Neuronal stem cell (in vitro differentiated cells): ENCODE measurements around the gene FCN3. TPM values are rescaled to one million over a fixed set of nuclear protein-coding genes. Genes with fewer than 3 reads are reported as not detected.

ENCODE experiments used
- DNase-seq: peaks from one replicate; pipeline ENCODE4 v3.0.0-alpha.2; 2013; ENCODE audit warnings: low spot score
- H2AFZ ChIP-seq: one replicate; pipeline ENCODE4 v1.6.1; 2013; ENCODE audit warnings: mild to moderate bottlenecking, low read length, inconsistent platforms
- H2AK5ac ChIP-seq: 2 replicates; pipeline ENCODE4 v1.6.1; 2013; ENCODE audit warnings: low read depth, mild to moderate bottlenecking, inconsistent platforms, low read length, moderate library complexity, mixed read lengths
- H2BK120ac ChIP-seq: 2 replicates; pipeline ENCODE4 v1.6.1; 2013; ENCODE audit warnings: low read depth, mild to moderate bottlenecking, inconsistent platforms, low read length, moderate library complexity, mixed read lengths
- H2BK12ac ChIP-seq: one replicate; pipeline ENCODE4 v1.6.1; 2013; ENCODE audit warnings: low read length, inconsistent platforms
- H2BK15ac ChIP-seq: 2 replicates; pipeline ENCODE4 v1.6.1; 2013; ENCODE audit warnings: mild to moderate bottlenecking, low read length, inconsistent platforms, mixed read lengths
- H2BK5ac ChIP-seq: one replicate; pipeline ENCODE4 v1.6.1; 2013; ENCODE audit warnings: inconsistent platforms, mild to moderate bottlenecking, low read length, moderate library complexity
- H3K14ac ChIP-seq: one replicate; pipeline ENCODE4 v1.6.1; 2013; ENCODE audit warnings: low read length, inconsistent platforms
- H3K18ac ChIP-seq: 2 replicates; pipeline ENCODE4 v1.6.1; 2013; ENCODE audit warnings: low read length, inconsistent platforms
- H3K23ac ChIP-seq: 2 replicates; pipeline ENCODE4 v1.6.1; 2013; ENCODE audit warnings: low read depth, mild to moderate bottlenecking, mixed read lengths, low read length, inconsistent platforms; ENCODE audit not compliant: poor library complexity
- H3K27ac ChIP-seq: replicated peaks from 3 replicates; pipeline ENCODE4 v1.5.1; 2013; ENCODE audit warnings: low read length, inconsistent platforms
- H3K27me3 ChIP-seq, 3 experiments: 2 replicates each; pipeline ENCODE4 v1.6.1; 2013; ENCODE audit warnings: low read length in 3 of 3, mild to moderate bottlenecking in 2 of 3, inconsistent platforms in 1 of 3, low read depth in 1 of 3, mixed read lengths in 1 of 3, moderate library complexity in 1 of 3; ENCODE audit not compliant: control insufficient read depth in 3 of 3, insufficient read depth in 3 of 3
- H3K36me3 ChIP-seq, 2 donors: replicated peaks in 1 of 2; 2 replicates each; pipeline ENCODE4 v1.6.1; 2013; ENCODE audit warnings: low read length in 2 of 2; ENCODE audit not compliant: control insufficient read depth in 2 of 2, insufficient read depth in 2 of 2
- H3K4ac ChIP-seq: 2 replicates; pipeline ENCODE4 v1.6.1; 2013; ENCODE audit warnings: inconsistent platforms, mild to moderate bottlenecking, low read length, moderate library complexity
- H3K4me1 ChIP-seq, 2 donors: 1 replicate in 1 of 2; 2 replicates in 1 of 2; pipeline ENCODE4 v1.6.1; 2013; ENCODE audit warnings: low read length in 2 of 2, low read depth in 1 of 2; ENCODE audit not compliant: control insufficient read depth in 2 of 2, insufficient read depth in 1 of 2
- H3K4me2 ChIP-seq: one replicate; pipeline ENCODE4 v1.6.1; 2013; ENCODE audit warnings: mild to moderate bottlenecking, low read length, inconsistent platforms; ENCODE audit not compliant: insufficient read depth, poor library complexity, severe bottlenecking
- H3K4me3 ChIP-seq, 2 donors: 2 replicates each; pipeline ENCODE4 v1.5.1; 2013; ENCODE audit warnings: low read length in 2 of 2, mild to moderate bottlenecking in 2 of 2, inconsistent platforms in 1 of 2, moderate library complexity in 1 of 2
- H3K79me1 ChIP-seq: one replicate; pipeline ENCODE4 v1.6.1; 2013; ENCODE audit warnings: low read depth, mild to moderate bottlenecking, inconsistent platforms, low read length, moderate library complexity
- H3K9ac ChIP-seq: one replicate; pipeline ENCODE4 v1.6.1; 2013; ENCODE audit warnings: mild to moderate bottlenecking, low read depth, low read length, inconsistent platforms; ENCODE audit not compliant: poor library complexity
- H3K9me3 ChIP-seq, 2 donors: replicated peaks in 1 of 2; 2 replicates each; pipeline versions ENCODE3 to v1.6.1; 2013; ENCODE audit warnings: low read length in 2 of 2, mild to moderate bottlenecking in 2 of 2, inconsistent platforms in 1 of 2, low read depth in 1 of 2, mixed read lengths in 1 of 2, moderate library complexity in 1 of 2; ENCODE audit not compliant: control insufficient read depth in 2 of 2, insufficient read depth in 1 of 2
- H4K8ac ChIP-seq: one replicate; pipeline ENCODE4 v1.6.1; 2013; ENCODE audit warnings: low read depth, mild to moderate bottlenecking, inconsistent platforms, low read length, moderate library complexity
- H4K91ac ChIP-seq: one replicate; pipeline ENCODE4 v1.6.1; 2013; ENCODE audit warnings: low read length, low read depth, mild to moderate bottlenecking, inconsistent platforms; ENCODE audit not compliant: poor library complexity
- WGBS, 2 donors: extraction: QIAGEN DNeasy Blood & Tissue Kit; methylation state at CpG; one replicate each; pipeline ENCODE4 v1.1.7; 2013; ENCODE audit warnings: missing lambda C conversion rate in 2 of 2, mixed read lengths in 1 of 2; ENCODE audit not compliant: insufficient read length in 2 of 2, insufficient replicate concordance in 1 of 2; ENCODE audit errors: extremely low coverage in 2 of 2; 5-methylcytosine and 5-hydroxymethylcytosine counted together
- polyA plus RNA-seq, 2 experiments: library from polyadenylated mRNA; stranded (reverse); fragments of 200-250 nt; gene quantifications; one replicate each; pipeline ENCODE4 v1.2.3, GENCODE V29; 2013

FCN3 gene
- not detected for polyA plus RNA-seq (2013, experiment 1 of 2)
- not detected for polyA plus RNA-seq (2013, experiment 2 of 2)

DNA sequence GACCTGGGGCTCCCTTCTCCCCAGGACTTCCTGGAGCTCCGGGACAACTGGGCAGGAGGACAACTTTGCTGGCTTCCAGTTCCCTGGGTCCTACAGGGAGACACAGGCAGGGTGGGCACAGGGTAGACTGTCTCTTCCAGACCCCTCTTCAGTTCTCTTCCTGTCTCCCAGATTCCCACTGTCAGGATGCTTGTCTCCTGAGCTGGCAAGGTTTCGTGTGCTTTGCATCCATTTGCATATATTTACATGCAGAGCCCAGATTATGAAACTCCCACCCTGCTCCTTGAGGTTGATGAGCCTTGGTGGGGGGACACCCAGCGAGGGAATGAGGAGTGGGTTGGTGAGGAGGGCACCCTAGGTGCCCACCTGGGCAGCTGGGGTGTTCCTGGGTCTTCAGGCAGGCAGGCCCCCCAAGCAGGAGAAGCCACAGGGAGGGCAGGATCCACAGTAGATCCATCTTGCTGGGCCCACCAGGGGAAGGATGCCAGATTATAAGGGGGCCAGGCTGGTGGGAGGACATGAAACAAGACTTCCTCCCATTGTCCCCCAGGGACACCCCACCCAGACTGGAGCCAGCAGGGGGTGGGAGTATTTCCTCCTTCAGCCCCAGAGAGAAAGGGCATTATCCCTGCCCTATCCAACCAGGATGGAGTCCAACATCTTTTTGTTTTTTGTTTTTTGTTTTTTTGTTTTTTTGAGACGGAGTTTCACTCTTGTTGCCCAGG lies at the start of gene FCN3:
FCN3 (minus strand) TSS at position 463 of the 725 bp plus-strand sequence; CDS start at position 457, 6 bp downstream.
- no peak for DNase-seq
- no peak within 1 kb of the TSS for H2BK5ac ChIP-seq
- H2BK12ac ChIP-seq, result peak within 1 kb of the TSS; percentile 34
- no peak within 1 kb of the TSS for H3K4me3 ChIP-seq
- H4K8ac ChIP-seq, result no peak within 1 kb of the TSS
- H3K27me3 ChIP-seq, result peaks cover 0 to 14% (median 0%) of the 10 kb centered on the region in 3 experiments
- H2AFZ ChIP-seq, result no peak within 1 kb of the TSS
- no peaks in the 10 kb centered on the region for H3K79me1 ChIP-seq
- H3K4ac ChIP-seq, result no peak within 1 kb of the TSS
- no peak within 1 kb of the TSS for H3K4me2 ChIP-seq
- no peak within 1 kb of the TSS for H4K91ac ChIP-seq
- no peak within 1 kb of the TSS for H3K18ac ChIP-seq
- H3K27ac ChIP-seq, result no peak within 1 kb of the TSS
- no peak within 1 kb of the TSS for H3K23ac ChIP-seq
- H2BK120ac ChIP-seq, result peak within 1 kb of the TSS; percentile 88
- H3K9me3 ChIP-seq, result no peaks in the 10 kb centered on the region
- WGBS, 2 donors, result no CpG with 5 or more reads among the region's 4 CpGs
- H3K14ac ChIP-seq, result no peak within 1 kb of the TSS
- peak within 1 kb of the TSS; percentile 67 for H3K9ac ChIP-seq
- peaks cover 0 to 2% of the 10 kb centered on the region in 2 donors for H3K4me1 ChIP-seq
- H3K36me3 ChIP-seq, result no peaks in the 10 kb centered on the region
- peak within 1 kb of the TSS; percentile 34 for H2AK5ac ChIP-seq
- no peak within 1 kb of the TSS for H2BK15ac ChIP-seq

DNA sequence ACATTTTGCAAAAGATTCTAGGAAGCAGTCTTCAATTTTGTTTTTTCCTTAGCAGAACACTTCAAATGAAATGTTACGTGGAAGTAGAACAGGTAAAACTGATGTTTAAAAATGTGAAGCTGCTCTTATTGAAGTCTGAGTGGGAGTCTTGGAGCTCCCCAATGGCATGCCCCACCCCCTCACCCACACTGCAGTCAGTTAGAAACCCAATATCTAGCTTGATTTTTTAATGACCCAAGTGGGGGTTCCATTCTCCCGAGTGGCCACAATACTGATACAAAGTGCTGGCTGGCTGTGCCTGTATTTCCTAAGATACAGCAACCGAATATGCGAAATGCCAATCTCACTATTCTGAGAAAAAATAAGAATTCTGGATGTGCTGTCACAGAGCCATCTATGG lies 49.1 kb upstream of the FCN3 start:
- no peak overlapping the region for H3K9ac ChIP-seq
- no CpG with 5 or more reads among the region's 4 CpGs for WGBS, 2 donors

DNA sequence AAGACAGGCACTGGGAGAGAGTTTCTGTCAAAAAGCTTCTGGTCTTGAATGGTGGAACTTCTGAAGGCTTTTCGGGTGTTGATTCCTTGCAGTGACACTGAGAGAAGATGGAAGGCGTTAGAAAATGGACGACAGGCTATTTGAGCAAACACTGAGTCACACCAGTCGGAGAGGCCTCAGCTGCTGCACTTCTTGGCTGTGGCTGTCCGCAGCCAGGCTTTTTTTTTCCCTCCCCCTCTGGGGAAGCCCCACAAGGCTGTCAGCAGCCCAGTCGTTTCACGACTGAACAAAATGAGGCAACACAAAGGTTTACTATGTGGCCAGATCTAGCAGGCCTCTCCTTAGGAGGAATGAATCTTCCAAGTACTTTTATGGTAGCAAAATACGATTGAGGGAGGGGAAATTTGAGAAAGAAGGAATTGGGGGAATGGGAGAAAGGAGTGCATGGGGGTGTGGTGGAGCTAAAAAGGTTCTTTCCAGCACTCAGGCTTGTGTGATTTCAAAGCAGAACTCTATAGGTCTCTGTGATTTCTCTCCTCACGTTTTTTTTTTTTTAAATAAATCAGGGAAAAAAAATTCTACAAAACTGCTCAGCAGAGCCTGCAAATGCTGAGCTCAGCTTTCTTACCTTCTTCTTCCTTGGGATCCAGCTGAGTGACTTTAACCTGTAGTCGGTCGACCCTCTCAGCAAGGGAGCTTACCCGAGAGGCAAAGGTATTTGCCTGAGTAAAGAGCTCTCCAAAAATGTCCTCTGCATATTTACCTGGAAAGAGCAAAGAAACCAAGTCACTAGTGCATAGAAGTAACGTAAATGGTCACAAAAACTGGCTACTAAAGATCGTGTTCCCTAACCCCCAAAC lies 43.9 kb upstream of the FCN3 start:
- Histone ChIP-seq H4K8ac (no peak overlapping the region), H3K27me3 (no peaks in the 10 kb centered on the region), H3K23ac (no peak overlapping the region), H3K79me1 (no peaks in the 10 kb centered on the region), H3K4me1 (peaks cover 8% of the 10 kb centered on the region in 2 donors), H3K27ac (peak overlapping the region; percentile 70), H2BK15ac (no peak overlapping the region), H3K4ac (no peak overlapping the region), H2BK5ac (no peak overlapping the region), H4K91ac (no peak overlapping the region), H3K4me3 (no peak overlapping the region), H2AK5ac (no peak overlapping the region), H2BK120ac (no peak overlapping the region), H3K4me2 (no peak overlapping the region), H2BK12ac (no peak overlapping the region), H3K18ac (no peak overlapping the region), H2AFZ (no peak overlapping the region), H3K14ac (no peak overlapping the region), H3K9me3 (no peaks in the 10 kb centered on the region), H3K36me3 (peaks cover 22 to 65% of the 10 kb centered on the region in 2 donors), H3K9ac (no peak overlapping the region)
- no peak for DNase-seq
- WGBS, 2 donors, result 100% methylated on average over 1 of the region's 14 CpGs; no CpG with 5 or more reads in 1 of the 2 donors

More for the DNA sequence above, 49.1 kb upstream of the FCN3 start:
- no peak overlapping the region for H2BK12ac ChIP-seq
- no peaks in the 10 kb centered on the region for H3K27me3 ChIP-seq
- no peak overlapping the region for H3K4me3 ChIP-seq
- H3K4me2 ChIP-seq, result no peak overlapping the region
- H2BK5ac ChIP-seq, result no peak overlapping the region
- H3K4me1 ChIP-seq, result peaks cover 6 to 7% of the 10 kb centered on the region in 2 donors
- no peaks in the 10 kb centered on the region for H3K79me1 ChIP-seq
- no peak overlapping the region for H2AK5ac ChIP-seq
- H4K91ac ChIP-seq, result no peak overlapping the region
- H2BK15ac ChIP-seq, result no peak overlapping the region
- H3K23ac ChIP-seq, result no peak overlapping the region
- no peak overlapping the region for H3K14ac ChIP-seq
- H3K4ac ChIP-seq, result no peak overlapping the region
- no peak overlapping the region for H2AFZ ChIP-seq
- H4K8ac ChIP-seq, result no peak overlapping the region
- H2BK120ac ChIP-seq, result no peak overlapping the region
- DNase-seq, result no peak
- no peak overlapping the region for H3K18ac ChIP-seq
- H3K36me3 ChIP-seq, result peaks cover 3 to 58% of the 10 kb centered on the region in 2 donors
- no peak overlapping the region for H3K27ac ChIP-seq
- no peaks in the 10 kb centered on the region for H3K9me3 ChIP-seq

DNA sequence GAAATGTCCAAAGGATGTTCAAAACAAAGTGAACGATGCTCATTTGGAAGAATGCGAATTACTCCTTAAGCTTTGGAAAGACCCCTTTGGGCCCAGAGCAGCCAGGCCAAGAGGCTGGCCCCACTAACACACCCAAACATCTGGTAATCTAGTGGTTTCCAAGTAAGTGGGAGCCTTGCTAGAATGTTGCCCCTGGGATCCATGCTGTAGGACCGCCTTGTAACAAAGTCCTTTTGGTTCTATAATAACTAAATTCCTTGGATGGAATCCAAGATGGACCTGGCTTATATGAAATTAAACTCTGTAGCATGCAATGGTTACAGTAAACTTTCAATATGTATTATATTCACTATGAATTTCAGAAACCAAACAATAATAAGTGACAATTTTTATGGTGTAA lies 43.1 kb upstream of the FCN3 start:
- H2AFZ ChIP-seq, result no peak overlapping the region

More for the DNA sequence above, 43.1 kb upstream of the FCN3 start:
- H2BK5ac ChIP-seq, result no peak overlapping the region
- H3K79me1 ChIP-seq, result no peaks in the 10 kb centered on the region
- no peak overlapping the region for H4K8ac ChIP-seq
- no peak for DNase-seq
- H3K4me3 ChIP-seq, result no peak overlapping the region
- no peak overlapping the region for H3K9ac ChIP-seq
- peaks cover 24 to 72% of the 10 kb centered on the region in 2 donors for H3K36me3 ChIP-seq
- no peak overlapping the region for H2BK15ac ChIP-seq
- no peak overlapping the region for H2AK5ac ChIP-seq
- WGBS, 2 donors, result no CpG with 5 or more reads among the region's 3 CpGs
- H3K9me3 ChIP-seq, result no peaks in the 10 kb centered on the region
- H3K27ac ChIP-seq, result no peak overlapping the region
- H2BK12ac ChIP-seq, result no peak overlapping the region
- H3K4me1 ChIP-seq, result peaks cover 8 to 10% of the 10 kb centered on the region in 2 donors
- no peak overlapping the region for H4K91ac ChIP-seq
- no peak overlapping the region for H3K4ac ChIP-seq
- no peaks in the 10 kb centered on the region for H3K27me3 ChIP-seq
- no peak overlapping the region for H3K14ac ChIP-seq
- no peak overlapping the region for H2BK120ac ChIP-seq
- H3K4me2 ChIP-seq, result no peak overlapping the region
- no peak overlapping the region for H3K23ac ChIP-seq
- no peak overlapping the region for H3K18ac ChIP-seq
